HK-2 (cell line): Measurements from ENCODE around the gene SLC46A2.

Experiments
- DNase-seq: peaks from one replicate; pipeline ENCODE4 v3.0.0-alpha.2; 2018; ENCODE audit not compliant: unreplicated experiment

The SLC46A2 gene, protein sequence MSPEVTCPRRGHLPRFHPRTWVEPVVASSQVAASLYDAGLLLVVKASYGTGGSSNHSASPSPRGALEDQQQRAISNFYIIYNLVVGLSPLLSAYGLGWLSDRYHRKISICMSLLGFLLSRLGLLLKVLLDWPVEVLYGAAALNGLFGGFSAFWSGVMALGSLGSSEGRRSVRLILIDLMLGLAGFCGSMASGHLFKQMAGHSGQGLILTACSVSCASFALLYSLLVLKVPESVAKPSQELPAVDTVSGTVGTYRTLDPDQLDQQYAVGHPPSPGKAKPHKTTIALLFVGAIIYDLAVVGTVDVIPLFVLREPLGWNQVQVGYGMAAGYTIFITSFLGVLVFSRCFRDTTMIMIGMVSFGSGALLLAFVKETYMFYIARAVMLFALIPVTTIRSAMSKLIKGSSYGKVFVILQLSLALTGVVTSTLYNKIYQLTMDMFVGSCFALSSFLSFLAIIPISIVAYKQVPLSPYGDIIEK

DNA sequence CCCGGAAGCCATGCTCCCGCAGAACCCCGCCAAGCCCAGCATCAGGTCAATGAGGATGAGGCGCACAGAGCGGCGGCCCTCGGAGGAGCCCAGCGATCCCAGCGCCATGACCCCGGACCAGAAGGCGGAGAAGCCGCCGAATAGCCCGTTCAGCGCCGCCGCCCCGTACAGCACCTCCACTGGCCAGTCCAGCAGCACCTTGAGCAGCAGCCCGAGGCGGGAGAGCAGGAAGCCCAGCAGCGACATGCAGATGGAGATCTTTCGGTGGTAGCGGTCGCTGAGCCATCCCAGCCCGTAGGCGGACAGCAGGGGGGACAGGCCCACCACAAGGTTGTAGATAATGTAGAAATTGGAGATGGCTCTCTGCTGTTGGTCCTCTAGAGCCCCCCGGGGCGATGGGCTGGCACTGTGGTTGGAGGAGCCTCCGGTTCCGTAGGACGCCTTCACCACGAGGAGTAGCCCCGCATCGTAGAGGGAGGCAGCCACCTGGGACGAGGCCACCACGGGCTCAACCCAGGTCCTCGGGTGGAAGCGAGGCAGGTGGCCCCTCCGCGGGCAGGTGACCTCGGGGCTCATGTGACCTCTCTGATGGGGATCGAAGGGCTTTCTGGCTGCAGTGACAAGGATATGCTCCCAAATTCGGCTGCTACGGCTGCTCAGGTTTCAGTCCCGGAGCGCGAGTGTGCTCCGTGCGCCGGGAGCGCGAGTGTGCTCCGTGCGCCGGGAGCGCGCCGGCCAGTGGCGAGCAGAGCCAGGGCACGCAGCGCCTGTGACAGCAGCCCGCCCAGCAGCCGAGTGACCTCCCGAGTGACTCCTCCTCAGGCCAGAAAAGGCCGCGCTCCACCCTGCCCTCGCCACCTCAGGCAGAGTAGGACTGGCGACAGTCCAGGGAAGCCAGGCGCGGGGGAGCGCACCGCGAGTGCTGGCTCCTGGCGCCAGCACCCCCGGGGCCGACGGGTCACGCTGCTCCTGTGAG is at the start of gene SLC46A2:
TSS of gene SLC46A2 (minus strand) at position 771 of the 976 bp plus-strand sequence. CDS start at position 576, 195 bp downstream.
- no peak for DNase-seq

DNA sequence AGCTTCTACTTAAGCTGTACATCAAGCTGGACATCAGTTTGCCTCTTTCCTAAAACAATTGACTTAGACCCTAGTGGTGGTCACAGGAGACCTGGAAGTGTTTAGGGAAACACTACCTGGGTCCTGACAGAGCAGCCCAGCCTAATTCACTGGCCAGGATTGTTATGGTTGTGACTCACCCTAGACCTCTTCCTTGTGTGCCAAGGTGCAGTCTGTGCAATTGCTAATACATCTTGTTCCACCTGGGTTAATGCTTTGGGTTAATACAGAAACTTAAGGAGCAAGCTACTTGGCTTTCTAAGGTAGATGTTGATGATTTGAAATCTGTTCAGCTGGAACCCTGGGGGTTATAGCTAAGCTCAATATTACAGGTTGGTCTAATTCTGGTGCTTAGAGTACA is 48.7 kb upstream of the SLC46A2 start:
- no peak for DNase-seq

DNA sequence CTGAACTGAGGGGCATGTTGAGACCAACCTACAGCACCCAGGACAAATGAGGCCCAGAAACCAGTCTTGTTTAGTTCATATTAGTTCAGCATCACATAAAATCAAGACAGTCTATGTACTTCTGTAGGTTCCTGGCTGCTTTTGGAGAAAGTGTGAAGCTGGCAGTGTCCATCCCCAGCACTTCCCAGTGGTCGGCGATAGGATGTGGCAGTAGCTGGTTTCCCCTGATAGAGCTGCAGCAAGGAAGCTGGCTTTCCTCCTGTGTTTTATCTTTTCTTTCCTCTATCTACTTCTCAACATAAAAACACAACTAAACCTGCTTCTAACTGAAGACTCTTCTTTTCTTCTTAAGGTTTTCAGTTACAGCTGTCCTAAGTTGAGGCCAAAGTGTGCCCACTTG is 43.0 kb upstream of the SLC46A2 start:
- no peak for DNase-seq

DNA sequence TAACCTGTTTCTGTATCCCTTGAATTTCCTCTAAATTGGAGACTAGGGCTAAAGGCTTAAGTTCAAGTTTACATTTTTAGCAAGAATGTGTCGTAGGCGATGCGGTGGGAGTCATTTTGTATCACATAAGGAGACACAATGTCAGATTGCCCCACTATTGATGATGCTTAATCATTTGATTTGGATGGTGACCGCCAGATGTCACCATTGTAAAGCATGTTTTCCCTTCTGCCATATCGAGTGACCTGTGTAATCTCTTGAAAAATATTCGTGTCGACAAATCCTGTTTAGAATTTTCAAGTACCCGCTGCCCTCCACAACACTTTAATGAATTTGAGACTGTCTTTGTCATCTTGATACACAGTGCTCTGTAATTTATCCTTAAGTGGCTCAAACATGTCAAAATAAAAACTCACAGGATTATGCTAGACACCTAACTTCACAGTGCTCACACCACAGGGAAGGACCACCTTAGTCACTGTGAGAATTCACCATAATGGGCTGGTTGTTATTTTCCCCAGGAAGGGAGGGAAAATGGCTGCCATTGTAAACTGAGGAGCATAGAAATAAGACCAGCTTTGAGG is 34.5 kb upstream of the SLC46A2 start:
- DNase-seq, result no peak

DNA sequence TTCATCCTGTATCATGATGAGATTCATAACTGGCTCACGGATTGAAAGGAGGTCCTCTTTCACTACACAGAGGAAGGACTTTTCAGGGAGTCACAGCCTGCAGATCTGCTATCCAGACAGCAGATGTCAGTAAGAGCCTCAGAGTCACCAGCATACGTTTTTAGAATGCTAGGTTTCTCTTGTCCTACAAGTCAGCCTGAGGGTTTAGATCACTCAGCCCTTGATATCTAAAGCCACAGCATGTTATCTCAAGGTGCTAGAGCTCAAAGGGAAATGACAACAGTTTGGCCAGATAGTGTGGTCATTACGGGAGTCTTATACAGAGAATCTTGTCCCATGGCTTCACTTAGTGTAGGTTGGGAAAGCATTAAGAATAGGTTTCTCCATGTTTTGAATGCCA is 30.9 kb upstream of the SLC46A2 start:
- DNase-seq, result no peak

DNA sequence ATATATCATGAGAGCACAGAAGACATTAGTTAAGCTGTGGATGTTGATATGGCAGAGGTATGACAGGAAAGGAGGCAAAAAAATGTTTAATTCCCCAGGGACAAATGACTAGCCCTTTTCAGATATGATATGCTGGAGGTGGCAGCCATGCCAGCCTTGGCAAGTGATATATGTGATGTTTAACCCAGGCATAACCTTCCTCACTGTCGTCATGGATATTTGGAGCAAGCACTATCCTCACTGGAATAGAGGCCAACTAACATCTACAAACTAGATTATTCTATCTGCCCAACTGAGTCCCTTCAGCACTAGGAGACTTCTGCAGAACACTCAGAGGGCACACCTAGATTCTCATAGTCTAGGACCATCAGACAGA is 27.3 kb upstream of the SLC46A2 start:
- no peak for DNase-seq

DNA sequence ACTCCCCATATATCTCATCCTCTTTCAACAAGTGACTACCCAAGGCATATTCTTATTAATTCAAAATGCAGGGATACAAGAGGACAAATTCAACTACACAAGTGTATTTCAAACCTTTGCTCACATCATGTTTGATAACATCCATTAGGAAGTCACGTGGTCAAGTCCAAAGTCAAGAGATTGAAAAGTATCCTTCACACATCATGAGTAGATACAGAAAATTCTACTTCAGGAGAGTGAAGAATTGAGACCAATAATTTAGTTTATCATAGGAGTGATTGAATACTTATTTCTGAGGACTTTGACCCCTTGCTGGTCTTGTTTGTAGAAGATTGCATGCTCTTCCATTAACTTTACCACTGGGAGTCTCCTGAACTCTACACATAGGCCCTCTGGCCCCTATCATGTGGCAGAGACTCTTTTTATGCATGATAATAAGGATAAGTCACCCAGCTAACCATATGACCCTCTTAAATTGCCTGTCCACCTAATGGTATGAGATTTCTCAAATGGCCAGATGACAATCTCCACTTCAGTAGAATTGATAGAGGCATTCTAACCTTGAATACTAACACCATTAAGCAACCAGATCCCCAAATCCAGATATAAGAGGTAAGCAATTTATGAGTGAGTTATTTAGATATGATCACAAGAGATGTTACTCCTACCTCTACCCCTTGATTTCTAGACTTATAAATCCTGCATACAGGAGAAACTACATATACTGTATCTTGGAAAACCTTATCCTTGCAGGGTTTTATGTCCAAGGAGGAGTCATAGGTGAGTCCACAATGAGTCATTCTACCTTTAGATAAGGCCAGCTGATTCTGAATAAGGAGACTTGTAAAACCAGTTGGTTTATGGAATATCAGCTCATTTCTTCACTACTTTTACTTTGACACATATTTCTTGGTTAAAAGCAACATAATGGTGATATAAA is 26.6 kb upstream of the SLC46A2 start:
- no peak for DNase-seq

DNA sequence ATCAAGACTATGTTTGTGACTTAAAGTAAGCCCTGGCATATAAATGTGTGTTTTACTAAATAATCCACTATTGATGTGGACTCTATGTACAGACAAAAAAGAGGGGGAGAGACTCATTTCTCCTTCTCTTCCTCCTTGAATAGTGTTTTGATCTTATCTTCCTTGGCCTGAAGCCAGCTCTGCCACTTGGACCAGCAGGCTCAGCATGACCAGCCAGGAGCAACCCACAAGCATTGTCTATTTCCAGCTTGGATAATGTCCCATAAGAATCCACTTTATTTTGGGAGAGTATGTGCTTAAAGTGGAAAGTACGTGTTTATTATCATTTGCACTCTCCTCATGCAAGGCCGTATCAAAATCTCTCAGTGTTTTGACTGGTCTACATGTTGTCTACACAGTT is 23.8 kb upstream of the SLC46A2 start:
- DNase-seq, result no peak

DNA sequence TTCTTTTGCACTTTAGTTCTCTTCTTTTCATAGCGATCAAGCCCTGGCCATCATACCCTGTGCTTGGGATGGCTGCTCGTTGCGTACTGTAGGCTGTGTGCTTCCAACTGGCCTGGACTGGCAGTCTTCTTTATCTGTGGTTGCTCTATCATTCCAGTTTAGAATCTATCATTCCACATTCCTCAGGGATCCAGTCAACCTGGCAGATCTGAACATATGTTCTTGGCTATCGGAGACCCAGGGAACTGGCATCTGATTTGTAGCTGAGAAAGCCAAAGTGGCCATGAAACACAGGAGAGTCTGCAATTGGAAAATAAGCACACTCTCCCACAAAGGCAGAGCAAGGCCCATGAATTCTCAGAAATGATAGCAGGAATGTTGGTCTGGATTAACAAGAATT is 22.6 kb upstream of the SLC46A2 start:
- DNase-seq, result no peak

DNA sequence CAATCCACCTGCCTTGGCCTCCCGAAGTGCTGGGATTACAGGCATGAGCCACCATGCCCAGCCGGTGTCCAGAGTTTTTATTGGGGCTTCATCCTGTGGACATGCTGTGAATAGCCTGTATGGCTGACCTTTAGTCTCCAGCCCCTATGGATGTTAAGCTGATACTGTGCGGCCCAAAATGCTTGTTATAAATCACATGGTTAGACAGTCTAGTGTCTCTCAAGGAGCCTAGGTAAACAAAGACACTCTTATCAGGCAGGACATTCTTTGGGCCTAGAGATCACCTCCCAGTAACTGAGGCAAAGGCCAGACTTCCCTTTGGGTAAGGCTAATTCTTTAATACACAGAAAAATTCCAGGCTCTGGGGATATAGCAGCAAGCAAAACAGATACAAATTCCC is 22.0 kb upstream of the SLC46A2 start:
- DNase-seq, result no peak

DNA sequence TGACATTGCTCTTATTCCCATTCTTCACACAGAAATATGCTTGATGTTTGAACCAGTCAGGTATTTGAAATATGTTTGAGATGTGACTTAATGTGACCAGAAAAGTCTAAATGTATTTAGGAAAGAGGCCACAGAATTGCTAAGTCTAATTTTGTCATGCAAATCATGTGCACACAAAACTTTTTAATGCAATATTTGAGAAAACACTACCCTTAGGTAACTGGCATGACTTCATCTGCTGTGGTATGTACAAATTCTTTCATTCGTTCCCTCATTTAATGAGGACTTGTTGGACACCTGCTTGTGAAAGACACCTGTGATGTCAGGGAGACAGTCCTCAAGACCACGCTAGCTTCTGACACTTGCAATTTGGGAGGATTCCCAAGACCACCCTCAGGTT is 21.1 kb upstream of the SLC46A2 start:
- DNase-seq, result no peak

DNA sequence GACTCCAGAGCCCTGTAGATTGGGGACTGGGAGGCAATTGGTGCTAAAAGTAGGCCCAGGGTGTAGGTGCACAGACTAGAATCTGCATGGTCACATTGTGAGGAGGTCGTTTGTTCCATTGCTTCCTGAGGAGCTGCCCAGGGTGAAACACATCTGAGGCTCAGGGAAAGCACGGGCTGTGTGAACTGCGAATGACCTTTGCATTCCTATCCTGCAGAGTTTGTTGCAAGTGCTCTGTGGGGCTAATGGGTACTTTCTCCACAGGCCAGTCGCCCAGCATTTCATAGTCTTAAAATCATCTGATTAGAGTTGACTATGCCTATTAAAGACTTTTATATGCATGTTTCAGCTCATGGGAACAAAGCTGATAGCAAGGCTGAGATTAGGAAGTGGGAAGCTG is 14.4 kb upstream of the SLC46A2 start:
- DNase-seq, result no peak

DNA sequence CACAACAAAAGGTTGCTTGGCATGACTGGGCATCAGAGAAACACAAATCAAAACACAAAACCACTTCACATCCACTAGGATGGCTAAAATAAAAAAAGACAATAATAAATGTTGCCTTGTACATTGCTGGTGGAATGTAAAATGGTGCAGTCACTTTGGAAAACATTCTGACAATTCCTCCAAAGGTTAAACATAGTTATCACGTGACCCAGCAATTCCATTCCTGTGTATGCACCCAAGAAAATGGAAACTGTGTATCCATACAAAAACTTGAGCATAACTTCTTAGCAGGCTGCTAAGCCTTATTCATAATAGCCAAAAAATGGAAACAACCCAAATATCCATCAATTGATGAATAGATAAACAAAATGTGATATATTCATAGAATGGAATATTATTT is 10.2 kb upstream of the SLC46A2 start:
- DNase-seq, result no peak

DNA sequence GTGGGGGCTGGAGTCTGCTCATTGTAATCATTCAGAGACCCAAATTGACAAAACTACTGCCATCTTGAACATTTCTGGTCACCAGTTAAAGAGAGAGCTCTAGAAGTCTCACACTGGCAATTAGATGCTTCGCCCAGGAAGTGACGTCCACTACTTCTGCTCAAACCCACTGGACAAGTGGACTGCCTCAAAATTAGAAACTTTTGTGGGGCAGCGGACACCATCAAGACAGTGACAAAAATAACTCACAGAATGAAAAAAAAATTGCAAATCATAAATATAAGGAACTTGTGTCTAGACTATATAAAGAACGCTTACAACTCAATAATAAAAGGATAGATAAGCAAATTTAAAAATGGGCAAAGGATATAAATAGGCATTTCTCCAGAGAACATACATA is 9.8 kb upstream of the SLC46A2 start:
- no peak for DNase-seq

DNA sequence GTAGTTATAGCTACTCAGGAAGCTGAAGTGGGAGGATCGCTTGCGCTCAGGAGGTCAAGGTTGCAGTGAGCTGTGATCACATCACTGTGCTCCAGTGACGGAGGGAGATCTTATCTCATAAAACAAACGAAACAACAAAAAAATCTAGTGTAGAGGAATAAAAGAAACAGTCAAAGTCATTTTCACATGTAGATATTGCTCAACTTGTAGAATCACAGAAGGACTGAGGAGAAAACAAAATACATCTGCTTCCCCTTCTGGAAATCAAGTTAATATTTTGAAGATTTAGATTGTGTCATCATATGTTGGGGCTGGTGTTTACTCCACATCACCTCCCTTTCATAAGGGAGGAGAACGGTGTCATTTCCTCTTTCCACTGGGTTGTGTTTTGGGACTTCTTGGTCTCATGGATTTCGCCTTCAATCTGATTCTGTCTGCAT is 8.2 kb upstream of the SLC46A2 start:
- no peak for DNase-seq

DNA sequence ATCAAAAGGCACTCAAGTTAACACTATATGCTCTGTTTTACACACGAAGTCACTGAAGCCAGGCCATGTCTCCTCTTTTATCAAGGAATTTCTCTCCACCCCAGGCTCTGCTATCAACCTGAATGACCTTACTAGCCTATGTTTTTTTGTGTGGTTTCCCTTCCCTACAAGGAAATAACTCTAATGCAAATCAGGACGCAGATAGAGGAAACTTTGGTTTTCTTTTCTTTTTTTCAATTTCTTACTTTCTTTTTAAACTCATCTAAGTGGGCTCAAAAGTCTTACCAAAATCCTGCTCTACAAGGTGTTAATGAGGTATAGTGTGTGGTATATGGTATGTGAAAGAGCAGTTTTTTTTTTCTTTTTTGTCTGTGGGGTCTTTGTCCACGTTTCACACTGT is 5.5 kb upstream of the SLC46A2 start:
- DNase-seq, result no peak

DNA sequence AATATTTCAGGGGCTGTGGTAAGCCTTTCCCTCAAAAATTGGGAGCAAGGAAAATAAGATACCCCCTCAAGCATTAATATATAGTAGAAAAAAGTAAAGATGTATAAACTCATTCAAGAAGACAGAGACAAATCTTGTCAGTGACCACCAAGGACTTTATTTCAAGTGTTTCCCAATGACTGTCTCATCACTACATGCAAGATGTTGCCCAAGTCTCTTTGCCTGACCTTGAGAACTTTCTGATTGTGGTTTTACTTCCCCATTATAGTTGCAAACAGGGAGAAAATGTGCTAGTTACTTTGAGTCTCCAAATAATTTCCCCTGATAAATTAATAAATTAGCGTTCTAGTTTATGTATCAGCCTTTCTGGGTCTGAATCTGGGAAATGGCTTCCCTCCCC is 4.0 kb upstream of the SLC46A2 start:
- no peak for DNase-seq

DNA sequence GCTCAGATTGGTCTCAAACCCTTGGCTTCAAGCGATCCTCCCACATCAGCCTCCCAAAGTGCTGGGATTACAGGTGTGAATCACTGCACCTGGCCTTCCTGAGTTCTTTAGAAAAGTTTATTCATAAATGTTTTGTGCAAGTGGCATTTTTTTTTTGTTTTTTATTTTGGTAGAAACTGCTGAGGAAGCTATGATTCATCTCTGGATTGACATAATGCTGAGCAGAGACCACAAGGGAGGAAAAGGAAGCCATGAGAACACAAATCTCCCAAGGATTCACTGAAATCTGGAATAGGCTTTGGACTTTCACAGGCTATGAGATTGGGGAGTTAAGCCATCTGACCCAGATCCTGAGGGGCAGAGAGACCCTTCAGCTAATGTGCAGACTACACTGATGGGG is 3.4 kb upstream of the SLC46A2 start:
- DNase-seq, result no peak

DNA sequence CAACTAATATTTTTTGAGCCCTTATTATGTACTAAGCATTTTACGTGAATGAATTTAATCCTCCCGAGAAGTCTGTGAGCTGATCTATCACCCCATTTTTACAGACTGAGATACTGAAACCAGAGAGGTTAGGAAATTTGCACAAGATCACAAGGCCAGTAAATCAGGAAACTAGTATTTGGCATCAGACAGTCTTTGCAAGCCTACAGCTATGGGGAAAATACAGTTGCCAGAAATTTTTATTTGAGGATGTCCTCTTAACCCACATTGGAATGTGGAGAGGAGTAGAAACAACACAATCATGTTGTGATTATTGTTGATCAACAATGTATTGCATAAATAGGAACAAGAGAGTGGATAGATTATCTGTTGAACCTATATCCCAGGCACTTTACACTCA is 2.3 kb upstream of the SLC46A2 start:
- DNase-seq, result no peak

DNA sequence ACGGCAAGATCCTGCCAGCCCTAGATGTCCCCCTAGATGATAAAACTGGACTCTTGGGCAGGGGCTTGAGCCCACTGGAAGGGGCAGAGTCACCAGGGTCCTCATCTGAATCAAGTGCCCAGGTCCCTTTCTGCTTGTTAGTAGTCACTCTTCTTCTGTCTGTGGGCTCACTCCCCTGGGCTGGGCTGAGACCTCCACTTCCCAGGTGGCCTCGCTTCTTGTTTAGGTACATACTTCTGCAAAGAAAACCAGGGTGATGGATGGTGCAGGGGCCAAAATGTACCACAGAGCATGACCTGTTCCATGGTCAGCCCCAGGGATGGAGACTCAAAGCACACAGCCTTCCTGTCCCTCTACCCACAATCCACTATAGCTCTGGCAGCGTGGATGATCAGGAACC is 845 bp upstream of the SLC46A2 start:
- no peak for DNase-seq

DNA sequence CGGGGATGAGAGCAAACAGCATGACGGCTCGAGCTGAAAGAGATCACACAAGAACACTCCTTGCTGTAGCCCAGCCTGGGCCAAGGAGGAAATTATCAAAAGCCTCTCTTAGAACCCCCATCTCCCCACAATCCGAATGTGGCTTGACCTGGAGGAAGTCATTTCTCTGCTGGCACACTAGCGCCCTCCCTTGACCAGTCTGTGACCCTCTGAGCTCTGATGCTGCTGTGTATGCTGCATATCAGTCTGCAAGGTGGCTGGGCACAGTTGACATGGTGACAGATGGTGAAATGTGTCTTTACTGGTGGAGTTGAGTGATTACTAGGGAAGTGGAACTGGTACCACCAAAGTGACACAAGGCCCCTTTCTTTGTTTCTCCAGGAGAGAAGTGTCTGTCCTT is 3.3 kb downstream of the SLC46A2 start:
- no peak for DNase-seq
